ENCODE measurements around the gene LRRC4C.

DNA sequence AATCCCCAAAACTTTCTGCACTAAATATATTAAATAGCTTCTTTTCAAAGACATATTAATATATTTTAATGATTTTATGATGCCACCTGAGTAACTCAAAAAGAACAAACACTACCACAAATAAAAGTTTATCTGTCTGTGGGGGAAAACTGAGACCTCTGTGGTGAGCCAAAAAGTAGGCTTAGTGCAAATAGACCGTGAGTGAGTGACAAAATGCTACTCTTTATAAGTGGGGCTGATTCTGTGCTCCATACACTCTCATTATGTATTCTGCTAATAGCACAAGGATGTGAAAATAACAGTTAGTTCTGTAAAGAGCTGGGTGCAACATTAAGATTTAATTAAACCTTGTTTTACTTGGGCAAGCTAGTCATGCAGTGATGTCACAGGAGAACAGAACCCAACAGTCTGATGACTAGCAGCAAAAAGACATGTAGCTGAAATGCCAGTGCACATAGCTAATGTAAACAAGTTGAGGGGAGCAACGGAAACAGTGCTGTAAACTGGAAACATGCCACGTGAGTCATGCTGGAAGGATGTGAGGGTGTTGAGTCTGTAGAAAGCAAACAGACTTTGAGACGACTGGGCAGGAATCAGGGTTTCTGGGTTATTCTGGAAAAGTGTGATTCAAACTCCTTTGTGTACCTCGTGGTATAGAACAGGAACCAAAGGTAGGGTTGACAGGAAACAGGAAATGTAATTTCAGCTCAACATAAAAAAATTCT is 1130.4 kb downstream of the LRRC4C start:
- TF ChIP-seq, protein P1, sequence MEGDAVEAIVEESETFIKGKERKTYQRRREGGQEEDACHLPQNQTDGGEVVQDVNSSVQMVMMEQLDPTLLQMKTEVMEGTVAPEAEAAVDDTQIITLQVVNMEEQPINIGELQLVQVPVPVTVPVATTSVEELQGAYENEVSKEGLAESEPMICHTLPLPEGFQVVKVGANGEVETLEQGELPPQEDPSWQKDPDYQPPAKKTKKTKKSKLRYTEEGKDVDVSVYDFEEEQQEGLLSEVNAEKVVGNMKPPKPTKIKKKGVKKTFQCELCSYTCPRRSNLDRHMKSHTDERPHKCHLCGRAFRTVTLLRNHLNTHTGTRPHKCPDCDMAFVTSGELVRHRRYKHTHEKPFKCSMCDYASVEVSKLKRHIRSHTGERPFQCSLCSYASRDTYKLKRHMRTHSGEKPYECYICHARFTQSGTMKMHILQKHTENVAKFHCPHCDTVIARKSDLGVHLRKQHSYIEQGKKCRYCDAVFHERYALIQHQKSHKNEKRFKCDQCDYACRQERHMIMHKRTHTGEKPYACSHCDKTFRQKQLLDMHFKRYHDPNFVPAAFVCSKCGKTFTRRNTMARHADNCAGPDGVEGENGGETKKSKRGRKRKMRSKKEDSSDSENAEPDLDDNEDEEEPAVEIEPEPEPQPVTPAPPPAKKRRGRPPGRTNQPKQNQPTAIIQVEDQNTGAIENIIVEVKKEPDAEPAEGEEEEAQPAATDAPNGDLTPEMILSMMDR (IDR thresholded peaks at IDR 0.05), result no peak
- TF ChIP-seq POLR2AphosphoS5 (IDR thresholded peaks at IDR 0.05; ENCODE audit: low read depth, low read length) (peak; percentile 72; the same call in 1 of the 2 replicates), SIN3A (IDR thresholded peaks at IDR 0.05; ENCODE audit: borderline replicate concordance, insufficient read depth, low read depth, low read length) (no peak), TCF7L2 (IDR thresholded peaks at IDR 0.05; ENCODE audit: low read depth, low read length) (0 out of 2 replicates have a peak, but pooled peaks have one; percentile 19)
- TF ChIP-seq, protein P2, sequence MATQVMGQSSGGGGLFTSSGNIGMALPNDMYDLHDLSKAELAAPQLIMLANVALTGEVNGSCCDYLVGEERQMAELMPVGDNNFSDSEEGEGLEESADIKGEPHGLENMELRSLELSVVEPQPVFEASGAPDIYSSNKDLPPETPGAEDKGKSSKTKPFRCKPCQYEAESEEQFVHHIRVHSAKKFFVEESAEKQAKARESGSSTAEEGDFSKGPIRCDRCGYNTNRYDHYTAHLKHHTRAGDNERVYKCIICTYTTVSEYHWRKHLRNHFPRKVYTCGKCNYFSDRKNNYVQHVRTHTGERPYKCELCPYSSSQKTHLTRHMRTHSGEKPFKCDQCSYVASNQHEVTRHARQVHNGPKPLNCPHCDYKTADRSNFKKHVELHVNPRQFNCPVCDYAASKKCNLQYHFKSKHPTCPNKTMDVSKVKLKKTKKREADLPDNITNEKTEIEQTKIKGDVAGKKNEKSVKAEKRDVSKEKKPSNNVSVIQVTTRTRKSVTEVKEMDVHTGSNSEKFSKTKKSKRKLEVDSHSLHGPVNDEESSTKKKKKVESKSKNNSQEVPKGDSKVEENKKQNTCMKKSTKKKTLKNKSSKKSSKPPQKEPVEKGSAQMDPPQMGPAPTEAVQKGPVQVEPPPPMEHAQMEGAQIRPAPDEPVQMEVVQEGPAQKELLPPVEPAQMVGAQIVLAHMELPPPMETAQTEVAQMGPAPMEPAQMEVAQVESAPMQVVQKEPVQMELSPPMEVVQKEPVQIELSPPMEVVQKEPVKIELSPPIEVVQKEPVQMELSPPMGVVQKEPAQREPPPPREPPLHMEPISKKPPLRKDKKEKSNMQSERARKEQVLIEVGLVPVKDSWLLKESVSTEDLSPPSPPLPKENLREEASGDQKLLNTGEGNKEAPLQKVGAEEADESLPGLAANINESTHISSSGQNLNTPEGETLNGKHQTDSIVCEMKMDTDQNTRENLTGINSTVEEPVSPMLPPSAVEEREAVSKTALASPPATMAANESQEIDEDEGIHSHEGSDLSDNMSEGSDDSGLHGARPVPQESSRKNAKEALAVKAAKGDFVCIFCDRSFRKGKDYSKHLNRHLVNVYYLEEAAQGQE (IDR thresholded peaks at IDR 0.05; ENCODE audit: insufficient read depth in 1 of 2, low read depth in 2 of 2, low read length in 1 of 2), result no peak

Measured in Panc1 (cell line).